ENCODE measurements around the gene GSS.

DNA sequence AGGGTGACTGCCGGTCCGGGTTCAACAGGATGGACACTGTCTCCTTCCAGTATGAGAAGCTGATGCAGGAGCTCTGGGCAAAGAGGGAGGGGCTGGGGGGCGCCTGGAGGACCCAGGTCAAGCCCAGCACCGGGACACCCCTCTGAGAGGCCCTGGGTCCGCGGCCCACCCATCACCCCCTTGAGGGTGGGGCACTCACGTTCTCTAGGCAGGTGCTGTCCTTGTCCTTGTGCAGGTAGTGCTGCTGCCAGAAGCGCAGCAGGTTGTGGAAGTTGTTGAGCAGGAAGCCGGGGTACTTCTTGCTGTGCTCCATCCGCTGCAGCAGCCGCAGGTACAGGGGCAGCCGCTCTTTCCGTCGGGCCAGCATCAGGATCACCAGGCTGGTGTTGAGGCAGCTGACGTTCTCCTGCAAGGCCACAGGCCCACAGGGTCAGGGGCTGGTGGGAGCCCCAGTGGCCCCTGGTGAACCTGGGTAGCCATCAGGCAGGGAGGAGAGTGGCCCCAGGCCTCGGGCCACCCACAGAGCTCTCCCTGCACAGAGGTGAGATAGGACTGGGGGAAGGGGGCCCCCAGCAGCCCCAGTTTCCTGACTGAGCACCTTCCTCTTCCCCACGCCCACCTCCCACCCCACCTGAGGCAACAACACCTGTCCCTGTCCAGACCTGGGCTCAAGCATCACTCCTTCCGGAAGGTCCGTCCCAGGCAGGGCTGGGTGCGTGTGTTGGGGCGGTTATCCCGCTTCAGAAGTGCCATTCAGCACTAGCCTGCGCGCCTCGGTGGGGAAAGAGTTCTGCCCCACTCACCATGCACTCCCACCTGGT, 47.8 kb upstream of the GSS start:
- TF ChIP-seq, protein P1, sequence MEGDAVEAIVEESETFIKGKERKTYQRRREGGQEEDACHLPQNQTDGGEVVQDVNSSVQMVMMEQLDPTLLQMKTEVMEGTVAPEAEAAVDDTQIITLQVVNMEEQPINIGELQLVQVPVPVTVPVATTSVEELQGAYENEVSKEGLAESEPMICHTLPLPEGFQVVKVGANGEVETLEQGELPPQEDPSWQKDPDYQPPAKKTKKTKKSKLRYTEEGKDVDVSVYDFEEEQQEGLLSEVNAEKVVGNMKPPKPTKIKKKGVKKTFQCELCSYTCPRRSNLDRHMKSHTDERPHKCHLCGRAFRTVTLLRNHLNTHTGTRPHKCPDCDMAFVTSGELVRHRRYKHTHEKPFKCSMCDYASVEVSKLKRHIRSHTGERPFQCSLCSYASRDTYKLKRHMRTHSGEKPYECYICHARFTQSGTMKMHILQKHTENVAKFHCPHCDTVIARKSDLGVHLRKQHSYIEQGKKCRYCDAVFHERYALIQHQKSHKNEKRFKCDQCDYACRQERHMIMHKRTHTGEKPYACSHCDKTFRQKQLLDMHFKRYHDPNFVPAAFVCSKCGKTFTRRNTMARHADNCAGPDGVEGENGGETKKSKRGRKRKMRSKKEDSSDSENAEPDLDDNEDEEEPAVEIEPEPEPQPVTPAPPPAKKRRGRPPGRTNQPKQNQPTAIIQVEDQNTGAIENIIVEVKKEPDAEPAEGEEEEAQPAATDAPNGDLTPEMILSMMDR (IDR thresholded peaks at IDR 0.05; ENCODE audit: insufficient read depth, low read length) = no peak
- no peak for TF ChIP-seq POLR2AphosphoS5 (IDR thresholded peaks at IDR 0.05; ENCODE audit: low read depth)
